Measurements from ENCODE around the gene GDF9. TPM values are rescaled to one million over a fixed set of nuclear protein-coding genes. Genes with fewer than 3 reads are reported as not detected.
A peak's percentile ranks its signal among the peaks of the same experiment; 100 is the strongest.

Gene GDF9
- total RNA-seq, 2 donors from 2014 or later, result 0.26 to 0.33 TPM

DNA sequence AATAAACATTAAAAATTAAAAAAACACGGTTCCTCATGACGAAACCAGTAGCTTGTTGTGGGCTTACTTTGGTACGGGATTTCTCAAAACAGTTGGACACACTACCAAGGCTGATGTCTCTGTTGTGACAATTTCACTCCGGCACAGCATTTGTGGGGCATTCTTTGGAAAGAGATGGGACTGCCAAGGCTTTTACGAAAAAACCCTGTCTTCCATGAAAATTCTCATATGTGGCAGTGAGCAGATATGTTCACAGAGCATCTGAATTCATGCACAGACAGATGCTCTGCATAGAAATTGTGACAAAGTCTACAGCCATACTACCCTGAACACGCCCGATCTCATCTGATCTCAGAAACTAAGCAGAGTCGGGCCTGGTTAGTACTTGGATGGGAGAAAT, 18.0 kb downstream of the GDF9 start:
- TF ChIP-seq, protein P1, sequence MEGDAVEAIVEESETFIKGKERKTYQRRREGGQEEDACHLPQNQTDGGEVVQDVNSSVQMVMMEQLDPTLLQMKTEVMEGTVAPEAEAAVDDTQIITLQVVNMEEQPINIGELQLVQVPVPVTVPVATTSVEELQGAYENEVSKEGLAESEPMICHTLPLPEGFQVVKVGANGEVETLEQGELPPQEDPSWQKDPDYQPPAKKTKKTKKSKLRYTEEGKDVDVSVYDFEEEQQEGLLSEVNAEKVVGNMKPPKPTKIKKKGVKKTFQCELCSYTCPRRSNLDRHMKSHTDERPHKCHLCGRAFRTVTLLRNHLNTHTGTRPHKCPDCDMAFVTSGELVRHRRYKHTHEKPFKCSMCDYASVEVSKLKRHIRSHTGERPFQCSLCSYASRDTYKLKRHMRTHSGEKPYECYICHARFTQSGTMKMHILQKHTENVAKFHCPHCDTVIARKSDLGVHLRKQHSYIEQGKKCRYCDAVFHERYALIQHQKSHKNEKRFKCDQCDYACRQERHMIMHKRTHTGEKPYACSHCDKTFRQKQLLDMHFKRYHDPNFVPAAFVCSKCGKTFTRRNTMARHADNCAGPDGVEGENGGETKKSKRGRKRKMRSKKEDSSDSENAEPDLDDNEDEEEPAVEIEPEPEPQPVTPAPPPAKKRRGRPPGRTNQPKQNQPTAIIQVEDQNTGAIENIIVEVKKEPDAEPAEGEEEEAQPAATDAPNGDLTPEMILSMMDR (IDR thresholded peaks at IDR 0.05), result no peak
- no peak for TF ChIP-seq POLR2A (IDR thresholded peaks at IDR 0.05)
- no peaks in the 10 kb centered on the region for H3K27me3 ChIP-seq
- DNase-seq (no peak), ATAC-seq (no peak)
- intact Hi-C loops (cut with DNase I), result no loop called here
- peaks cover 17% of the 10 kb centered on the region for H3K4me1 ChIP-seq
- H3K36me3 ChIP-seq (replicated peaks in 1 of 2; ENCODE audit: insufficient read depth in 1 of 2, low read depth in 2 of 2), result no peaks in the 10 kb centered on the region
- H3K27ac ChIP-seq, result peak overlapping the region in 1 of 4 donors; percentile 50
- 86 to 87% methylated on average over 8 of the region's 8 CpGs for WGBS, 2 donors
- H3K9me3 ChIP-seq, result no peaks in the 10 kb centered on the region
- no peak overlapping the region for H3K4me3 ChIP-seq

DNA sequence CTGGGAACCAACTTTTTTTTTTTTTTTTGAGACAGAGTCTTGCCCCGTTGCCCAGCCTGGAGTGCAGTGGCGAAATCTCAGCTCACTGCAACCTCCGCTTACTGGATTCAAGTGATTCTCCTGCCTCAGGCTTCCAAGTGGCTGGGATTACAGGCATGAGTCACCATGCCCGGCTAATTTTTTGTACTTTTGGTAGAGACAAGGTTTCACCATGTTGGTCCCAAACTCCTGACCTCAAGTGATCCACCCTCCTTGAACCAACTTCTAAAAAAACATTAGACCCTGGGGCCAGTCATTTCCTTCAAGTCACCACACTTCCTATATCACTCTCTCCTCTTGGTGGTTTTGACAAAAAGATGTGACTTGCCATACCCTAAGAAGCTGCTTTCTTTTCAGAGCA, 25.0 kb downstream of the GDF9 start:
- intact Hi-C loops (cut with DNase I), result no loop called here
- ATAC-seq (no peak), DNase-seq (no peak)
- TF ChIP-seq POLR2A (IDR thresholded peaks at IDR 0.05), result no peak
- TF ChIP-seq, protein P1 (IDR thresholded peaks at IDR 0.05), result no peak
- H3K36me3 ChIP-seq (replicated peaks in 1 of 2; ENCODE audit: insufficient read depth in 1 of 2, low read depth in 2 of 2), result no peaks in the 10 kb centered on the region
- WGBS, 2 donors, result 88 to 95% methylated on average over 4 of the region's 4 CpGs
- no peaks in the 10 kb centered on the region for H3K27me3 ChIP-seq
- H3K4me1 ChIP-seq, result no peaks in the 10 kb centered on the region
- no peaks in the 10 kb centered on the region for H3K9me3 ChIP-seq
- H3K4me3 ChIP-seq, result no peak overlapping the region
- H3K27ac ChIP-seq, result no peak overlapping the region

DNA sequence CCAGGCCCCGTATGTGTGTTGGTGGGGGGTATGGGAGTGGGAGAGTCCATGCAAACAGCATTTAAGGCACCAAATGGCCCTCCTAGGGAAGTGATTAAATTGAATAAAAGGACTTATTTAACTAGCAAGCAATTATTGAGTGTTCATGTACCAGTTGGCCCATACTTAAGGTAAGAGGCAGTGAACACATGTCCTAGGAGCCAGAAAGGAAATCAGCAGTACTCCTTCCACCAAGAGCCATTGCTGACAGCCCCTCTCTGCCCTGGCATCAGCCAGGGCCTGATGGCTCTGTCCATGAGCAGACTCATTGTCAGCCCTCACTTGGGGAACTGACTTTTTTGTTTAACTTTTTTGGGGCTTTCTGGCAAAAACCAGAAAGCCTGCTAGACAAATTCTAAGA, 25.4 kb downstream of the GDF9 start:
- Histone ChIP-seq H3K4me3 (no peak overlapping the region), H3K27ac (no peak overlapping the region), H3K36me3 (replicated peaks in 1 of 2; ENCODE audit: insufficient read depth in 1 of 2, low read depth in 2 of 2) (no peaks in the 10 kb centered on the region), H3K9me3 (no peaks in the 10 kb centered on the region), H3K27me3 (no peaks in the 10 kb centered on the region), H3K4me1 (no peaks in the 10 kb centered on the region)
- DNase-seq, result no peak
- intact Hi-C loops (cut with DNase I), result no loop called here
- ATAC-seq, result no peak
- TF ChIP-seq, protein P1 (IDR thresholded peaks at IDR 0.05), result no peak
- TF ChIP-seq POLR2A (IDR thresholded peaks at IDR 0.05), result no peak
- 17 to 21% methylated on average over 1 of the region's 1 CpG for WGBS, 2 donors

DNA sequence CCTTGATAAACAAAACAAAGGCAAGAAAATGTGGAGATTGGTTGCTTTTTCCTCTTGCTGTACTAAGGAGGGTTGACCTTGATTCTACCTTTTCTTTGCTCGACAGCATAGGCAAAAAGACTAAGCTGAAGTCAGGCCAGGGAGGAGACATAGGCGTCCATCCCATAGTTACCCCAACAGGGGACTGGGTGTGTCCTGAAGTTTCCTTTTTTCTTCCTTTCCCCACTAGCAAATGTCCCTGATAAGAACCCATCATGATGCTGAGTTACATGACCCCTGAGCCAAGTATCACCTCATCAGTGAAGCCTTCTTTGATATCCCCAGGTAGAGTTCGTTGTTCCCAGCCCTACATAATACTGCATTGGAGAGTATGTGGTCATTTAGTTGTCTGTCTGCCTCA, 26.0 kb downstream of the GDF9 start:
- intact Hi-C loops (cut with DNase I), result no loop called here

More for the DNA sequence above, 26.0 kb downstream of the GDF9 start:
- ATAC-seq (no peak), DNase-seq (no peak)
- no peaks in the 10 kb centered on the region for H3K27me3 ChIP-seq
- no peaks in the 10 kb centered on the region for H3K9me3 ChIP-seq
- H3K36me3 ChIP-seq (replicated peaks in 1 of 2; ENCODE audit: insufficient read depth in 1 of 2, low read depth in 2 of 2), result no peaks in the 10 kb centered on the region
- H3K4me3 ChIP-seq, result no peak overlapping the region
- peak overlapping the region in 1 of 4 donors; percentile 20 for H3K27ac ChIP-seq
- no peaks in the 10 kb centered on the region for H3K4me1 ChIP-seq
- TF ChIP-seq, protein P1 (IDR thresholded peaks at IDR 0.05), result no peak
- TF ChIP-seq POLR2A (IDR thresholded peaks at IDR 0.05), result no peak
- 69 to 85% methylated on average over 3 of the region's 3 CpGs for WGBS, 2 donors
